NCI-H510A treated with DMSO at 0.1 percent for 48 hours (cell line): ENCODE measurements around the gene PRR30.
A peak's percentile ranks its signal among the peaks of the same experiment; 100 is the strongest.

ENCODE experiments used
- DNase-seq: peaks from one replicate; lab custom pipeline; 2025; lab: John Stamatoyannopoulos, UW

Gene PRR30

GRCh38 chr2:27154488-27154887 lies 15.3 kb upstream of the PRR30 start:
- no peak for DNase-seq

- peak; percentile 76 for DNase-seq
These were observed 13.7 kb upstream of the PRR30 start for GRCh38 chr2:27152796-27153464.

- DNase-seq = no peak
These were observed 13.0 kb upstream of the PRR30 start for GRCh38 chr2:27152102-27152795.

GRCh38 chr2:27150639-27151230 lies 11.5 kb upstream of the PRR30 start:
- no peak for DNase-seq

- DNase-seq = no peak
These were observed 10.6 kb upstream of the PRR30 start for GRCh38 chr2:27149570-27150405.

GRCh38 chr2:27148801-27149439 lies 9.7 kb upstream of the PRR30 start, which contains the start of gene TCF23:
TSS of gene TCF23 (plus strand) at chr2:27149004. CDS start at chr2:27149134, 130 bp downstream.
- no peak for DNase-seq

GRCh38 chr2:27147935-27148334 lies 8.7 kb upstream of the PRR30 start:
- DNase-seq = no peak

- no peak for DNase-seq
These were observed 6.5 kb upstream of the PRR30 start for GRCh38 chr2:27145682-27146081.

- DNase-seq = no peak
These were observed 4.1 kb upstream of the PRR30 start for GRCh38 chr2:27143285-27143684.

GRCh38 chr2:27138111-27138510 lies 1.1 kb downstream of the PRR30 start:
- DNase-seq = no peak

- no peak for DNase-seq
These were observed 1.8 kb downstream of the PRR30 start for GRCh38 chr2:27137322-27137935.

- DNase-seq = no peak
These were observed 2.5 kb downstream of the PRR30 start for GRCh38 chr2:27136751-27137150.

GRCh38 chr2:27135478-27135955 lies 3.7 kb downstream of the PRR30 start:
- DNase-seq = no peak

- DNase-seq = no peak
These were observed 4.3 kb downstream of the PRR30 start for GRCh38 chr2:27134781-27135477.

- DNase-seq = peak; percentile 94
These were observed 5.1 kb downstream of the PRR30 start, which contains the start of gene PREB for GRCh38 chr2:27133905-27134780. TSS of gene PREB (minus strand) at chr2:27134636. CDS start at chr2:27134421, 215 bp downstream.

GRCh38 chr2:27133195-27133875 lies 5.9 kb downstream of the PRR30 start:
- DNase-seq = no peak

- DNase-seq = no peak
These were observed 7.8 kb downstream of the PRR30 start for GRCh38 chr2:27131429-27131828.

- DNase-seq = no peak
These were observed 8.8 kb downstream of the PRR30 start for GRCh38 chr2:27130396-27130795.
